Measurements from ENCODE around the gene CA10. TPM values are rescaled to one million over a fixed set of nuclear protein-coding genes. Genes with fewer than 3 reads are reported as not detected.

The CA10 gene
- total and polyA plus RNA-seq, 11 donors: not detected

- no peak overlapping the region for H3K27ac ChIP-seq
- no peaks in the 10 kb centered on the region for H3K36me3 ChIP-seq
- DNase-seq: no peak
- WGBS, 4 donors: 78 to 95% (median 88%) methylated on average over 4 of the region's 4 CpGs
- no peak for ATAC-seq
- intact Hi-C loops (cut with DNase I): loop anchor here in 1 of 10 donors (10.0 kb wide), 2 partner anchors 52 to 342 kb away; no protein-coding TSS in a partner anchor
- no peaks in the 10 kb centered on the region for H3K9me3 ChIP-seq
- peaks cover 0 to 13% (median 1%) of the 10 kb centered on the region in 9 donors for H3K27me3 ChIP-seq
- TF ChIP-seq POLR2A (IDR thresholded peaks at IDR 0.05): no peak
- TF ChIP-seq, protein P1, sequence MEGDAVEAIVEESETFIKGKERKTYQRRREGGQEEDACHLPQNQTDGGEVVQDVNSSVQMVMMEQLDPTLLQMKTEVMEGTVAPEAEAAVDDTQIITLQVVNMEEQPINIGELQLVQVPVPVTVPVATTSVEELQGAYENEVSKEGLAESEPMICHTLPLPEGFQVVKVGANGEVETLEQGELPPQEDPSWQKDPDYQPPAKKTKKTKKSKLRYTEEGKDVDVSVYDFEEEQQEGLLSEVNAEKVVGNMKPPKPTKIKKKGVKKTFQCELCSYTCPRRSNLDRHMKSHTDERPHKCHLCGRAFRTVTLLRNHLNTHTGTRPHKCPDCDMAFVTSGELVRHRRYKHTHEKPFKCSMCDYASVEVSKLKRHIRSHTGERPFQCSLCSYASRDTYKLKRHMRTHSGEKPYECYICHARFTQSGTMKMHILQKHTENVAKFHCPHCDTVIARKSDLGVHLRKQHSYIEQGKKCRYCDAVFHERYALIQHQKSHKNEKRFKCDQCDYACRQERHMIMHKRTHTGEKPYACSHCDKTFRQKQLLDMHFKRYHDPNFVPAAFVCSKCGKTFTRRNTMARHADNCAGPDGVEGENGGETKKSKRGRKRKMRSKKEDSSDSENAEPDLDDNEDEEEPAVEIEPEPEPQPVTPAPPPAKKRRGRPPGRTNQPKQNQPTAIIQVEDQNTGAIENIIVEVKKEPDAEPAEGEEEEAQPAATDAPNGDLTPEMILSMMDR (IDR thresholded peaks at IDR 0.05): no peak
- H3K4me1 ChIP-seq: no peaks in the 10 kb centered on the region
- H3K4me3 ChIP-seq: no peak overlapping the region
Measured at GRCh38 chr17:51646539-51646938, 512.0 kb downstream of the CA10 start.

DNA sequence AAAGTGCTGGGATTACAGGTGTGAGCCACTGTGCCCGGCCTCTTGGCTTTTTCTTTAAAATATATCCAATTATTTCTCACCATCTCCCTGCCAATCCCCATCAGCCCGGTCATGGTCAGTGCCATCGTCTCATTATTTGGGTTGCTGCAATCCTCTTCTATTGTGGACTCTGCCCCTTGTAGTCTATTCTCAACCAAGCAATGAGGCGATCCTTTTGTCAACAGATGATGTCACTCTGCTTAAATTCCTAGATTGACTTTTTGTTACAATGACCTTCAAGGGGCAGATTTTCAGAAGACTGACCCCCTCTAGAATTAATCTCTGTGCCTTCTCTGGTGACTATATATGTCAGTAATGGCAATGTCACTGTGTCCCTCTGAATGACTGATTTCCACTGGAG, 513.5 kb downstream of the CA10 start:
- H3K27me3 ChIP-seq: peaks cover 0 to 16% (median 4%) of the 10 kb centered on the region in 9 donors
- no peak overlapping the region for H3K4me3 ChIP-seq
- intact Hi-C loops (cut with DNase I): loop anchor here in 1 of 10 donors (10.0 kb wide), 2 partner anchors 50 to 340 kb away; no protein-coding TSS in a partner anchor
- H3K36me3 ChIP-seq: no peaks in the 10 kb centered on the region
- DNase-seq (no peak), ATAC-seq (no peak)
- H3K4me1 ChIP-seq: no peaks in the 10 kb centered on the region
- no peak overlapping the region for H3K27ac ChIP-seq
- H3K9me3 ChIP-seq: no peaks in the 10 kb centered on the region
- 85 to 92% (median 89%) methylated on average over 4 of the region's 4 CpGs for WGBS, 4 donors
- no peak for TF ChIP-seq POLR2A (IDR thresholded peaks at IDR 0.05)
- TF ChIP-seq, protein P1 (IDR thresholded peaks at IDR 0.05): no peak

DNA sequence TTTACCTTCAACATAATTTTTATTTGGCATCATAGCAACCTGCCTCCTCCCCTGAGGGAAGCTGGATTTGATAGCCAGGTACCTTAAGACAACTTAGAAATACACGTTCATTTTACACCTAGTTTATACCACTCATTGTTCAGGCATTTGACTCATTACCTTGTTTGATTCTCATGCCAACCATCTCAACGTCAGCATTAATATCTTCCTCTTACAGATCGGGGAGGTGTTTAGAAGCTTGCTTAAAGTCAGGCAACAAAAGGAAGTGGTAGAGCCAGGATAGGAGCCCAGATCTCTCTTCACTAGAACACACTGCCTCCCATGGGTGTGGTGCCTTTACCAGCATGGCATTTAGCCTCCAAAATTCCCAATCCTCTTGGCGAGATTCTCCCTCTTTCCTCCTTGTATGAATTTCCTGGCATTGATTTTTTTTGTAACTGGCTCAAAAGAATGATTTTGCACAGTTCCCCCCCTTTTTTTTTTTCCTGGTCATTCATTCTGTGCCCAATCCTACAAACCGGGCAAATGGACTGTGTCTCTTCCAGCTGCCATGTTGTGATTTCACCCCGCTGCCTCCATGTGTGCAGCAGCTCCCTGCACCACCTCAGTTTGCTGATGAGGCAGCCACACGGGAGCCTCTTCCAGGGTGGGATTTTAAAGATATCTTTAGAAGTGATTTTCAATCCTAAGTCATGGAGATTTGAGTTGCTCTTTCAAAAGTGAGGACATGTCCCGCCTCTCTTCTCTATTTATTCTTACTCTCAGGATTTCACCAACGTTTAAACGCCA, 514.6 kb downstream of the CA10 start:
- intact Hi-C loops (cut with DNase I): loop anchor here in 1 of 10 donors (10.0 kb wide), 2 partner anchors 49 to 339 kb away; no protein-coding TSS in a partner anchor
- no peak for ATAC-seq
- H3K9me3 ChIP-seq: no peaks in the 10 kb centered on the region
- no peaks in the 10 kb centered on the region for H3K36me3 ChIP-seq
- H3K27ac ChIP-seq: no peak overlapping the region
- peaks cover 0 to 25% (median 6%) of the 10 kb centered on the region in 9 donors for H3K27me3 ChIP-seq
- no peak overlapping the region for H3K4me3 ChIP-seq
- DNase-seq: no peak
- WGBS, 4 donors: 75 to 82% (median 77%) methylated on average over 10 of the region's 10 CpGs
- no peaks in the 10 kb centered on the region for H3K4me1 ChIP-seq
- no peak for TF ChIP-seq POLR2A (IDR thresholded peaks at IDR 0.05)
- TF ChIP-seq, protein P1 (IDR thresholded peaks at IDR 0.05): no peak

DNA sequence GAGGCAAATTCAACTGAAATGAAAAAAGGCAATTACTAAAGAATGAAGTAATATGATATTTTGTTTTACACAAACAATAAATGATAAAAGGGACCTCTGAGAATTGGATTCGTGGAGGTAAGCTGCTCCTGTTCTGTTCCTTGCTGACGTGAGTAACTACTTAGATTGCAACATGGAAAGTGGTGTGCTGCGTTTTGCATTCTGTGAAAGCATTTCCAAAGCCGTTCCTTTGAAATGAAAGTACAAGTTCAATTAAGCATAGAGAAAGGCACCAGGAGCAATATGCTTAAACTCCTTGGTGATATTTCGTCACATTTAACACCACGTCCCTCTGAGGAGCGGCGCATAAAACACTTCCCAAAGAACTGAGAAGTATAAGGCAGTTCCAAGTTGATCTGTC, 516.5 kb downstream of the CA10 start:
- Histone ChIP-seq H3K4me1 (no peaks in the 10 kb centered on the region), H3K4me3 (no peak overlapping the region), H3K36me3 (no peaks in the 10 kb centered on the region), H3K27ac (no peak overlapping the region), H3K9me3 (no peaks in the 10 kb centered on the region), H3K27me3 (peaks cover 0 to 25% (median 6%) of the 10 kb centered on the region in 9 donors)
- TF ChIP-seq, protein P1 (IDR thresholded peaks at IDR 0.05): no peak
- no peak for TF ChIP-seq POLR2A (IDR thresholded peaks at IDR 0.05)
- WGBS, 4 donors: 68 to 72% (median 71%) methylated on average over 8 of the region's 8 CpGs
- DNase-seq (no peak), ATAC-seq (no peak)
- intact Hi-C loops (cut with DNase I): loop anchor here in 1 of 10 donors (10.0 kb wide), 2 partner anchors 47 to 337 kb away; no protein-coding TSS in a partner anchor

Data from heart left ventricle (tissue), 16 donors.